Hepatocyte (in vitro differentiated cells): ENCODE results near the gene PRSS22. TPM values are rescaled to one million over a fixed set of nuclear protein-coding genes. Genes with fewer than 3 reads are reported as not detected.

ENCODE experiments used
- DNase-seq: peaks from one replicate; pipeline ENCODE4 v3.0.0-alpha.2; 2016; ENCODE audit warnings: low spot score
- H2AFZ ChIP-seq: fragments of 200-600 bp; sonication (generic); 2 replicates; pipeline ENCODE4 v1.6.0; 2016; ENCODE audit warnings: antibody characterized with exemption, mild to moderate bottlenecking
- H3K27ac ChIP-seq: fragments of 200-600 bp; sonication (generic); 2 replicates; pipeline ENCODE4 v1.5.1; 2016; ENCODE audit warnings: mild to moderate bottlenecking
- H3K27me3 ChIP-seq: fragments of 200-600 bp; sonication (generic); 2 replicates; pipeline ENCODE4 v1.6.1; 2016
- H3K36me3 ChIP-seq: fragments of 200-600 bp; sonication (generic); replicated peaks from 2 replicates; pipeline ENCODE4 v1.5.1; 2016; ENCODE audit warnings: low read depth; ENCODE audit not compliant: insufficient read depth
- H3K4me1 ChIP-seq: fragments of 200-600 bp; sonication (generic); 2 replicates; pipeline ENCODE4 v1.5.1; 2016; ENCODE audit warnings: mild to moderate bottlenecking, moderate library complexity; ENCODE audit not compliant: insufficient read depth
- H3K4me2 ChIP-seq: fragments of 200-600 bp; sonication (generic); 2 replicates; pipeline ENCODE4 v1.6.0; 2016
- H3K4me3 ChIP-seq: fragments of 200-600 bp; sonication (generic); 2 replicates; pipeline ENCODE4 v1.5.1; 2016; ENCODE audit warnings: mild to moderate bottlenecking
- H3K79me2 ChIP-seq: fragments of 200-600 bp; sonication (generic); 2 replicates; pipeline ENCODE4 v1.6.0; 2017; ENCODE audit warnings: mild to moderate bottlenecking
- H3K9me2 ChIP-seq: fragments of 200-600 bp; sonication (generic); replicated peaks from 2 replicates; pipeline ENCODE4 v1.6.0; 2017; ENCODE audit warnings: mild to moderate bottlenecking; ENCODE audit not compliant: insufficient read depth
- H3K9me3 ChIP-seq: fragments of 200-600 bp; sonication (generic); 2 replicates; pipeline ENCODE4 v1.5.1; 2016; ENCODE audit warnings: low read depth, mild to moderate bottlenecking
- H4K20me1 ChIP-seq: fragments of 200-600 bp; sonication (generic); 2 replicates; pipeline ENCODE4 v1.6.0; 2016; ENCODE audit warnings: mild to moderate bottlenecking; ENCODE audit not compliant: insufficient read depth, poor library complexity, severe bottlenecking
- CTCF ChIP-seq: fragments of 200-600 bp; sonication (generic); IDR thresholded peaks from 2 replicates; pipeline ENCODE4 v1.5.1; 2016; ENCODE audit warnings: antibody characterized with exemption, mild to moderate bottlenecking; ENCODE audit not compliant: poor library complexity
- EZH2 ChIP-seq: fragments of 200-600 bp; sonication (generic); IDR thresholded peaks from 2 replicates; pipeline ENCODE4 v1.6.1; 2016; ENCODE audit warnings: antibody characterized with exemption, mild to moderate bottlenecking, borderline replicate concordance
- EZH2phosphoT487 ChIP-seq: fragments of 200-600 bp; sonication (generic); IDR thresholded peaks from one replicate; pipeline ENCODE4 v1.6.1; 2018; ENCODE audit warnings: antibody characterized with exemption, mild to moderate bottlenecking, low read depth, moderate library complexity; ENCODE audit not compliant: unreplicated experiment, severe bottlenecking
- WGBS: methylation state at CpG from one replicate; pipeline ENCODE4 v1.1.6; 2016; ENCODE audit warnings: low lambda C conversion rate; ENCODE audit errors: missing lambda C conversion rate; 5-methylcytosine and 5-hydroxymethylcytosine counted together
- polyA plus RNA-seq: library from polyadenylated mRNA; unstranded; fragments of >200 nt; fragmentation: Nextera tagmentation; extraction: Ambion mirVana; gene quantifications from 2 replicates; pipeline ENCODE4 v1.2.1, GENCODE V29; 2016
- total RNA-seq: library from RNA; depleted of rRNA; stranded (reverse); fragments of >200 nt; gene quantifications from 2 replicates; pipeline ENCODE4 v1.2.3, GENCODE V29; 2014

PRSS22 gene
- total and polyA plus RNA-seq, 2 experiments from 2014 or later = 60.2 to 66.3 TPM

GRCh38 chr16:2858245-2859025 is 465 bp upstream of the PRSS22 start:
- DNase-seq = peak; percentile 95
- Histone ChIP-seq H3K9me2 (no peaks in the 10 kb centered on the region), H3K79me2 (peaks cover 6% of the 10 kb centered on the region), H3K4me1 (no peaks in the 10 kb centered on the region), H3K27me3 (no peaks in the 10 kb centered on the region), H4K20me1 (no peaks in the 10 kb centered on the region), H3K27ac (peak overlapping the region; percentile 97), H2AFZ (peak overlapping the region; percentile 21), H3K4me2 (peak overlapping the region; percentile 80), H3K36me3 (no peaks in the 10 kb centered on the region), H3K4me3 (peak overlapping the region; percentile 45), H3K9me3 (no peaks in the 10 kb centered on the region)
- no peak for TF ChIP-seq EZH2phosphoT487
- TF ChIP-seq EZH2 = no peak
- TF ChIP-seq CTCF = no peak
- 3% methylated on average over 14 of the region's 23 CpGs for WGBS

GRCh38 chr16:2856686-2857450 is 1.1 kb downstream of the PRSS22 start:
- no peak for TF ChIP-seq EZH2
- TF ChIP-seq CTCF = no peak
- TF ChIP-seq EZH2phosphoT487 = no peak
- H3K36me3 ChIP-seq = no peaks in the 10 kb centered on the region
- H3K9me2 ChIP-seq = no peaks in the 10 kb centered on the region
- H4K20me1 ChIP-seq = no peaks in the 10 kb centered on the region
- H3K9me3 ChIP-seq = no peaks in the 10 kb centered on the region
- peak overlapping the region; percentile 97 for H3K27ac ChIP-seq
- H3K4me3 ChIP-seq = no peak overlapping the region
- WGBS = 88% methylated on average over 14 of the region's 24 CpGs
- peaks cover 6% of the 10 kb centered on the region for H3K79me2 ChIP-seq
- H3K4me2 ChIP-seq = peak overlapping the region; percentile 80
- no peaks in the 10 kb centered on the region for H3K4me1 ChIP-seq
- DNase-seq = no peak
- H2AFZ ChIP-seq = no peak overlapping the region
- H3K27me3 ChIP-seq = no peaks in the 10 kb centered on the region

- H2AFZ ChIP-seq = no peak overlapping the region
- no peaks in the 10 kb centered on the region for H3K9me2 ChIP-seq
- H3K9me3 ChIP-seq = no peaks in the 10 kb centered on the region
- H3K4me1 ChIP-seq = no peaks in the 10 kb centered on the region
- H3K27ac ChIP-seq = peak overlapping the region; percentile 97
- no peak for TF ChIP-seq CTCF
- TF ChIP-seq EZH2phosphoT487 = no peak
- TF ChIP-seq EZH2 = no peak
- H3K79me2 ChIP-seq = peaks cover 6% of the 10 kb centered on the region
- H4K20me1 ChIP-seq = no peaks in the 10 kb centered on the region
- H3K4me2 ChIP-seq = peak overlapping the region; percentile 80
- H3K27me3 ChIP-seq = no peaks in the 10 kb centered on the region
- H3K36me3 ChIP-seq = no peaks in the 10 kb centered on the region
- peak; percentile 71 for DNase-seq
- H3K4me3 ChIP-seq = no peak overlapping the region
- 91% methylated on average over 12 of the region's 14 CpGs for WGBS
Observed at GRCh38 chr16:2856061-2856670, 1.8 kb downstream of the PRSS22 start.
